NCI-H2171 (cell line): Measurements from ENCODE around the gene ABHD1.
"Not testable (repeated sequence)": the region's sequence is repeated elsewhere in the genome, so short reads cannot be mapped to it uniquely, and the experiment has no call there.

Experiments
- DNase-seq: peaks from one replicate; lab custom pipeline; 2025; lab: John Stamatoyannopoulos, UW

ABHD1 gene

GRCh38 chr2:27123302-27124150 is at the start of gene ABHD1:
Gene ABHD1 (plus strand): TSS chr2:27123815. CDS start chr2:27123949, 134 bp downstream.
- peak; percentile 38 for DNase-seq

GRCh38 chr2:27074738-27075565 is 48.7 kb upstream of the ABHD1 start:
- DNase-seq: no peak

- DNase-seq: not testable (repeated sequence)
These were observed 48.1 kb upstream of the ABHD1 start for GRCh38 chr2:27075566-27075871.

GRCh38 chr2:27076323-27076722 is 47.3 kb upstream of the ABHD1 start:
- DNase-seq: no peak

GRCh38 chr2:27077231-27077630 is 46.4 kb upstream of the ABHD1 start:
- DNase-seq: no peak

- DNase-seq: no peak
These were observed 45.1 kb upstream of the ABHD1 start, which contains the start of gene EMILIN1 for GRCh38 chr2:27078267-27079194. Gene EMILIN1 (plus strand): TSS chr2:27078615. CDS start chr2:27079066, 451 bp downstream.

GRCh38 chr2:27079233-27080139 is 44.1 kb upstream of the ABHD1 start:
- no peak for DNase-seq

GRCh38 chr2:27080140-27080469 is 43.5 kb upstream of the ABHD1 start:
- no peak for DNase-seq

GRCh38 chr2:27080603-27080936 is 43.0 kb upstream of the ABHD1 start:
- DNase-seq: no peak

GRCh38 chr2:27081984-27082772 is 41.4 kb upstream of the ABHD1 start:
- no peak for DNase-seq

GRCh38 chr2:27082773-27083409 is 40.7 kb upstream of the ABHD1 start:
- DNase-seq: no peak

GRCh38 chr2:27083410-27084296 is 40.0 kb upstream of the ABHD1 start:
- DNase-seq: no peak

GRCh38 chr2:27084297-27085061 is 39.1 kb upstream of the ABHD1 start:
- DNase-seq: no peak

- no peak for DNase-seq
These were observed 38.4 kb upstream of the ABHD1 start for GRCh38 chr2:27085062-27085672.

GRCh38 chr2:27085673-27086089 is 37.9 kb upstream of the ABHD1 start:
- peak; percentile 49 for DNase-seq

GRCh38 chr2:27086090-27086723 is 37.4 kb upstream of the ABHD1 start:
- DNase-seq: peak; percentile 97
